A549 (cell line): ENCODE data around the gene NOTCH3. TPM values are rescaled to one million over a fixed set of nuclear protein-coding genes. Genes with fewer than 3 reads are reported as not detected.

ENCODE experiments used
- ATAC-seq, 2 experiments: fragments of 200-7000 bp in 1 of 2; fragments of >200 bp in 1 of 2; cut with Nextera tagmentation in 1 of 2; cut with Tn5 transposase in 1 of 2; 3 replicates each; pipeline versions ENCODE4 v1.8.0 to v1.9.1; 2018 to 2020; ENCODE audit warnings: mild to moderate bottlenecking in 1 of 2, moderate library complexity in 1 of 2
- CTCF ChIA-PET: fragments of 300-600 bp; sonication (Branson Sonifier 250); formaldehyde crosslinking; extraction: SDS; loops from one replicate; lab custom pipeline; 2021; ENCODE audit warnings: antibody characterized with exemption, inconsistent platforms; lab: Yijun Ruan, JAX
- POLR2A ChIA-PET: fragments of 350-600 bp; formaldehyde crosslinking; extraction: SDS; loops from one replicate; lab custom pipeline; 2021; ENCODE audit warnings: antibody characterized with exemption, inconsistent platforms; lab: Yijun Ruan, JAX
- DNase-seq, 2 experiments: peaks; one replicate each; pipeline versions ENCODE4 v3.0.0 to v3.0.0-alpha.2; 2011 to 2016; ENCODE audit warnings: low read depth in 1 of 2, low spot score in 1 of 2
- FAIRE-seq: peaks from 2 replicates; lab custom pipeline; 2011; peaks lifted over from hg19 to GRCh38; lab: Jason Lieb, UNC
- H3K27ac ChIP-seq, 2 experiments: fragments of >200 bp; sonication (Bioruptor Twin); formaldehyde crosslinking; 3 replicates each; pipeline ENCODE4 v1.5.1; 2016 to 2017
- H3K4me1 ChIP-seq: fragments of >200 bp; sonication (Bioruptor Twin); formaldehyde crosslinking; 3 replicates; pipeline ENCODE4 v1.6.1; 2016
- H3K4me2 ChIP-seq: fragments of >200 bp; sonication (Bioruptor Twin); formaldehyde crosslinking; 3 replicates; pipeline ENCODE4 v1.6.1; 2016
- H3K4me3 ChIP-seq: fragments of >200 bp; sonication (Bioruptor Twin); formaldehyde crosslinking; 3 replicates; pipeline ENCODE4 v1.5.1; 2016
- H3K9me3 ChIP-seq: fragments of >200 bp; sonication (Bioruptor Twin); formaldehyde crosslinking; 3 replicates; pipeline ENCODE4 v1.6.1; 2016
- CHD4 ChIP-seq: fragments of 200-600 bp; sonication (generic); IDR thresholded peaks from 2 replicates; pipeline ENCODE4 v1.6.1; 2016; ENCODE audit warnings: antibody characterized with exemption, mild to moderate bottlenecking, borderline replicate concordance
- EP300 ChIP-seq, 2 experiments: fragments of >200 bp; sonication (Bioruptor Twin); formaldehyde crosslinking; IDR thresholded peaks; 2 replicates in 1 of 2; 3 replicates in 1 of 2; pipeline ENCODE4 v1.6.1; 2016 to 2017
- FOXS1 ChIP-seq: fragments of 250-450 bp; sonication (Bioruptor Pico); IDR thresholded peaks from 2 replicates; pipeline ENCODE4 v1.5.0; 2020; ENCODE audit warnings: mild to moderate bottlenecking, moderate library complexity
- GATA3 ChIP-seq: IDR thresholded peaks from 2 replicates; pipeline ENCODE4 v1.6.1; 2012; ENCODE audit warnings: borderline replicate concordance
- HDAC2 ChIP-seq: fragments of 200-600 bp; sonication (generic); IDR thresholded peaks from 2 replicates; pipeline ENCODE4 v1.6.1; 2016
- HEYL ChIP-seq: fragments of 250-450 bp; sonication (Bioruptor Pico); IDR thresholded peaks from 2 replicates; pipeline ENCODE4 v1.8.0; 2021; ENCODE audit warnings: mild to moderate bottlenecking, moderate library complexity
- HOXB5 ChIP-seq: fragments of 250-450 bp; sonication (Bioruptor Pico); IDR thresholded peaks from 2 replicates; pipeline ENCODE4 v1.5.0; 2020; ENCODE audit warnings: mild to moderate bottlenecking, moderate library complexity
- JUNB ChIP-seq: fragments of >200 bp; sonication (Bioruptor Twin); formaldehyde crosslinking; IDR thresholded peaks from 2 replicates; pipeline ENCODE4 v1.6.1; 2016
- KDM1A ChIP-seq: fragments of 200-600 bp; sonication (generic); IDR thresholded peaks from 2 replicates; pipeline ENCODE4 v1.6.1; 2016; ENCODE audit warnings: low read depth, mild to moderate bottlenecking
- MAFK ChIP-seq: fragments of 450-650 bp; IDR thresholded peaks from 2 replicates; pipeline ENCODE4 v1.6.1; 2014; ENCODE audit not compliant: partially characterized antibody
- MAZ ChIP-seq: fragments of 150-350 bp; IDR thresholded peaks from 2 replicates; pipeline ENCODE4 v1.6.1; 2014; ENCODE audit warnings: antibody characterized with exemption, low read depth, low read length, borderline replicate concordance
- NFE2L2 ChIP-seq: fragments of 150-350 bp; conservative IDR thresholded peaks from 2 replicates; pipeline ENCODE4 v1.6.1; 2014; ENCODE audit warnings: low read length
- PHF8 ChIP-seq: fragments of 200-600 bp; sonication (generic); IDR thresholded peaks from 2 replicates; pipeline ENCODE4 v1.6.1; 2016; ENCODE audit warnings: low read depth, mild to moderate bottlenecking, antibody characterized with exemption, moderate library complexity, borderline replicate concordance
- POLR2A ChIP-seq: IDR thresholded peaks from 2 replicates; pipeline ENCODE4 v1.6.1; 2012; ENCODE audit warnings: mild to moderate bottlenecking, low read length
- RAD21 ChIP-seq, 2 experiments: fragments of >200 bp in 1 of 2; sonication (Bioruptor Twin) in 1 of 2; formaldehyde crosslinking in 1 of 2; IDR thresholded peaks in 1 of 2; conservative IDR thresholded peaks in 1 of 2; 2 replicates in 1 of 2; 3 replicates in 1 of 2; pipeline ENCODE4 v1.6.1; 2012 to 2018; ENCODE audit warnings: inconsistent platforms in 1 of 2
- RARB ChIP-seq: fragments of 250-450 bp; sonication (Bioruptor Pico); IDR thresholded peaks from 2 replicates; pipeline ENCODE4 v1.8.0; 2021; ENCODE audit warnings: mild to moderate bottlenecking, moderate library complexity
- SREBF2 ChIP-seq: fragments of 450-650 bp; IDR thresholded peaks from 2 replicates; pipeline ENCODE4 v1.6.1; 2014; ENCODE audit warnings: mild to moderate bottlenecking, moderate library complexity
- TFCP2L1 ChIP-seq: fragments of 250-450 bp; sonication (Bioruptor Pico); IDR thresholded peaks from 2 replicates; pipeline ENCODE4 v1.5.0; 2021; ENCODE audit warnings: mild to moderate bottlenecking
- TP53 ChIP-seq: fragments of 250-450 bp; sonication (Bioruptor Pico); IDR thresholded peaks from 2 replicates; pipeline ENCODE4 v1.5.0; 2021; ENCODE audit warnings: mild to moderate bottlenecking, moderate library complexity
- ZFP36 ChIP-seq: fragments of 450-650 bp; IDR thresholded peaks from 2 replicates; pipeline ENCODE4 v1.6.1; 2014; ENCODE audit warnings: borderline replicate concordance; ENCODE audit not compliant: partially characterized antibody
- WGBS: methylation state at CpG from one replicate; pipeline ENCODE4 v1.1.6; 2017; ENCODE audit errors: missing lambda C conversion rate; 5-methylcytosine and 5-hydroxymethylcytosine counted together
- polyA plus RNA-seq, 4 experiments: library from polyadenylated mRNA; depleted of rRNA in 3 of 4; stranded (reverse); fragments of >200 nt; fragmentation: RNase III in 1 of 4; extraction: RNeasy Plus Mini Kit Qiagen cat#74134 plus additional on column Dnase treatment in 1 of 4; gene quantifications; 2 replicates in 3 of 4; 3 replicates in 1 of 4; pipeline ENCODE4 v1.2.3, GENCODE V29; 2011 to 2017
- TF ChIP-seq, protein P1 (sequence below): fragments of >200 bp; sonication (Bioruptor Twin); formaldehyde crosslinking; IDR thresholded peaks from 2 replicates; pipeline ENCODE4 v1.6.1; 2016
- TF ChIP-seq, protein P2 (sequence below): fragments of 250-450 bp; sonication (Bioruptor Pico); IDR thresholded peaks from 2 replicates; pipeline ENCODE4 v1.5.0; 2020; ENCODE audit warnings: low read depth, mild to moderate bottlenecking, moderate library complexity
- TF ChIP-seq, protein P3 (sequence below): IDR thresholded peaks from 2 replicates; pipeline ENCODE4 v1.6.1; 2012; ENCODE audit warnings: low read depth, borderline replicate concordance
- TF ChIP-seq, protein P4 (sequence below): fragments of >200 bp; sonication (Bioruptor Twin); formaldehyde crosslinking; IDR thresholded peaks from 3 replicates; pipeline ENCODE4 v1.5.1; 2016
- TF ChIP-seq, protein P5 (sequence below): fragments of 250-450 bp; sonication (Bioruptor Pico); IDR thresholded peaks from 2 replicates; pipeline ENCODE4 v1.5.0; 2021; ENCODE audit warnings: mild to moderate bottlenecking, moderate library complexity, borderline replicate concordance

The NOTCH3 gene
- polyA plus RNA-seq, 2 of the 4 experiments (the other 2 are of a cell fraction): 9.5 to 14.7 TPM

DNA sequence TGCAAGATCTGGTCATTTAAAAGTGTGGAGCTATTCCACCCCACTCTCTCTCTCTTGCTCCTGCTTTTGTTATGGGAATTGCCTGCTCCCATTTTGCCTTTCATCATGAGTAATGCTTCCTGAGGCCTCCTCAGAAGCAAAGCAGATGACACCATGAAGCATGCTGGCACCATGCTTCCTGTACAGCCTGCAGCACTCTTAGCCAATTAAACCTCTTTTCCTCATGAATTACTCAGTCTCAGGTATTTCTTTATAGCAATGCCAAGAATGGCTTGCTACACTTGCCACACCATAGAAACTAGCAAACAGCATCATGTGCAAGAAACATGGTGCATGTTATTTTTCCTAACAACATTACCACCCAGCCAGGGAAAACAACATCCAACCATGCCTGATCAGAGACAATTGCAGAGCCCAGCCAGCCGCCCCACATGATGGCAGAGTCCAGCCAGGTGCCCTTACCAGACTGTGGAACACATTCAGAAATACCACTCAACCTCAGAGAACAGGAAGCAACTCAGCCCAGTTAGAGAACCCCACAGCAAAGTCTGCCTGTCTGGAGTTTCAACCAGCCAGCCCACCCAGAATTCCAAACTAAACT lies 56.6 kb downstream of the NOTCH3 start:
- no peak overlapping the region for H3K4me2 ChIP-seq
- no peak for ATAC-seq
- no peak overlapping the region for H3K27ac ChIP-seq
- TF ChIP-seq RARB (CRISPR knock-in tag): no peak
- no peak for TF ChIP-seq EP300 (IDR thresholded peaks at IDR 0.05)
- TF ChIP-seq, protein P1, sequence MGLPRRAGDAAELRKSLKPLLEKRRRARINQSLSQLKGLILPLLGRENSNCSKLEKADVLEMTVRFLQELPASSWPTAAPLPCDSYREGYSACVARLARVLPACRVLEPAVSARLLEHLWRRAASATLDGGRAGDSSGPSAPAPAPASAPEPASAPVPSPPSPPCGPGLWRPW: no peak
- TF ChIP-seq PHF8: no peak
- TF ChIP-seq HDAC2: no peak
- no peak for TF ChIP-seq ZFP36
- no peak for TF ChIP-seq JUNB
- no peak for TF ChIP-seq FOXS1 (CRISPR knock-in tag)
- TF ChIP-seq HEYL (CRISPR knock-in tag): no peak
- TF ChIP-seq NFE2L2: no peak
- TF ChIP-seq, protein P2, sequence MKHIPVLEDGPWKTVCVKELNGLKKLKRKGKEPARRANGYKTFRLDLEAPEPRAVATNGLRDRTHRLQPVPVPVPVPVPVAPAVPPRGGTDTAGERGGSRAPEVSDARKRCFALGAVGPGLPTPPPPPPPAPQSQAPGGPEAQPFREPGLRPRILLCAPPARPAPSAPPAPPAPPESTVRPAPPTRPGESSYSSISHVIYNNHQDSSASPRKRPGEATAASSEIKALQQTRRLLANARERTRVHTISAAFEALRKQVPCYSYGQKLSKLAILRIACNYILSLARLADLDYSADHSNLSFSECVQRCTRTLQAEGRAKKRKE (CRISPR knock-in tag): no peak
- TF ChIP-seq, protein P3, sequence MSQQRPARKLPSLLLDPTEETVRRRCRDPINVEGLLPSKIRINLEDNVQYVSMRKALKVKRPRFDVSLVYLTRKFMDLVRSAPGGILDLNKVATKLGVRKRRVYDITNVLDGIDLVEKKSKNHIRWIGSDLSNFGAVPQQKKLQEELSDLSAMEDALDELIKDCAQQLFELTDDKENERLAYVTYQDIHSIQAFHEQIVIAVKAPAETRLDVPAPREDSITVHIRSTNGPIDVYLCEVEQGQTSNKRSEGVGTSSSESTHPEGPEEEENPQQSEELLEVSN: no peak
- TF ChIP-seq GATA3: no peak
- no peak for TF ChIP-seq RAD21 (conservative IDR thresholded peaks at IDR 0.05 in 1 of 2, IDR thresholded peaks at IDR 0.05 in 1 of 2)
- TF ChIP-seq, all 56 proteins: peak for 0
- CTCF ChIA-PET: interaction anchor here (0.7 to 2.2 kb wide), 2 partner anchors 51 to 226 kb away, joined by 3 to 5 read pairs; no protein-coding TSS in a partner anchor
- POLR2A ChIA-PET: no interaction called here
- FAIRE-seq: no peak
- Histone ChIP-seq H3K9me3 (peaks cover 6% of the 10 kb centered on the region; the same call in 1 of the 3 replicates), H3K4me3 (no peak overlapping the region), H3K4me1 (no peaks in the 10 kb centered on the region)
- WGBS: 40% methylated on average over 1 of the region's 1 CpG
- no peak for DNase-seq

DNA sequence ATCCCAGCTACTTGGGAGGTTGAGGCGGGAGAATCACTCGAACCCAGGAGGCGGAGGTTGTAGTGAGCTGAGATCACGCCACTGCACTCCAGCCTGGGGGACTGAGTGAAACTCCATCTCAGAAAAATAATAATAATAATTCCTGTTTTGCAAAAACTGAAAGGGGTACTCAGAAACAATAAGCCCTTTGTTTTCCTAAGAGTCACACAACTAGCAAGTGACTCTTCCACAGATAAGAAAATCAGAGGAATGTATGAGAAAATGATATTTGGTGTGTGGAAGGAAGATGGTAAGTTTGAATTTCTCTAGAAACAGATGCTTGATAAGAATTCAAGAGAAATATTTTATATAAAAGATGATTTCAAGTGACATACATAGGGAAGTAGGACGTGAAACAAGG lies 58.5 kb downstream of the NOTCH3 start:
- H3K4me2 ChIP-seq: no peak overlapping the region
- H3K4me1 ChIP-seq: no peaks in the 10 kb centered on the region
- FAIRE-seq (no peak), DNase-seq (no peak), ATAC-seq (no peak)
- 58% methylated on average over 5 of the region's 5 CpGs for WGBS
- H3K4me3 ChIP-seq: no peak overlapping the region
- POLR2A ChIA-PET: no interaction called here
- no peak overlapping the region for H3K27ac ChIP-seq
- TF ChIP-seq SREBF2 (no peak), TFCP2L1 (no peak), MAZ (no peak), MAFK (no peak), HOXB5 (CRISPR knock-in tag) (no peak), TP53 (CRISPR knock-in tag) (no peak), CHD4 (no peak), RAD21 (conservative IDR thresholded peaks at IDR 0.05 in 1 of 2, IDR thresholded peaks at IDR 0.05 in 1 of 2) (no peak), KDM1A (no peak), POLR2A (no peak)
- TF ChIP-seq, protein P4, sequence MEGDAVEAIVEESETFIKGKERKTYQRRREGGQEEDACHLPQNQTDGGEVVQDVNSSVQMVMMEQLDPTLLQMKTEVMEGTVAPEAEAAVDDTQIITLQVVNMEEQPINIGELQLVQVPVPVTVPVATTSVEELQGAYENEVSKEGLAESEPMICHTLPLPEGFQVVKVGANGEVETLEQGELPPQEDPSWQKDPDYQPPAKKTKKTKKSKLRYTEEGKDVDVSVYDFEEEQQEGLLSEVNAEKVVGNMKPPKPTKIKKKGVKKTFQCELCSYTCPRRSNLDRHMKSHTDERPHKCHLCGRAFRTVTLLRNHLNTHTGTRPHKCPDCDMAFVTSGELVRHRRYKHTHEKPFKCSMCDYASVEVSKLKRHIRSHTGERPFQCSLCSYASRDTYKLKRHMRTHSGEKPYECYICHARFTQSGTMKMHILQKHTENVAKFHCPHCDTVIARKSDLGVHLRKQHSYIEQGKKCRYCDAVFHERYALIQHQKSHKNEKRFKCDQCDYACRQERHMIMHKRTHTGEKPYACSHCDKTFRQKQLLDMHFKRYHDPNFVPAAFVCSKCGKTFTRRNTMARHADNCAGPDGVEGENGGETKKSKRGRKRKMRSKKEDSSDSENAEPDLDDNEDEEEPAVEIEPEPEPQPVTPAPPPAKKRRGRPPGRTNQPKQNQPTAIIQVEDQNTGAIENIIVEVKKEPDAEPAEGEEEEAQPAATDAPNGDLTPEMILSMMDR: no peak
- TF ChIP-seq, protein P5, sequence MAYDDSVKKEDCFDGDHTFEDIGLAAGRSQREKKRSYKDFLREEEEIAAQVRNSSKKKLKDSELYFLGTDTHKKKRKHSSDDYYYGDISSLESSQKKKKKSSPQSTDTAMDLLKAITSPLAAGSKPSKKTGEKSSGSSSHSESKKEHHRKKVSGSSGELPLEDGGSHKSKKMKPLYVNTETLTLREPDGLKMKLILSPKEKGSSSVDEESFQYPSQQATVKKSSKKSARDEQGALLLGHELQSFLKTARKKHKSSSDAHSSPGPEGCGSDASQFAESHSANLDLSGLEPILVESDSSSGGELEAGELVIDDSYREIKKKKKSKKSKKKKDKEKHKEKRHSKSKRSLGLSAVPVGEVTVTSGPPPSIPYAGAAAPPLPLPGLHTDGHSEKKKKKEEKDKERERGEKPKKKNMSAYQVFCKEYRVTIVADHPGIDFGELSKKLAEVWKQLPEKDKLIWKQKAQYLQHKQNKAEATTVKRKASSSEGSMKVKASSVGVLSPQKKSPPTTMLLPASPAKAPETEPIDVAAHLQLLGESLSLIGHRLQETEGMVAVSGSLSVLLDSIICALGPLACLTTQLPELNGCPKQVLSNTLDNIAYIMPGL: no peak
- CTCF ChIA-PET: no interaction called here
- H3K9me3 ChIP-seq: peaks cover 6% of the 10 kb centered on the region; the same call in 1 of the 3 replicates
